Stimulated activated effector memory CD8-positive, alpha-beta T cell treated with anti-CD3 and anti-CD28 coated beads, Interleukin-12 subunit alpha, Interleukin-12 subunit beta, amount 100 ng/mL, for 72 hours (primary cell): ENCODE measurements around the gene RBM27.

ENCODE experiments used
- ATAC-seq: fragments of 150-1000 bp; cut with Tn5 transposase; 2 replicates; pipeline ENCODE4 v1.10.0; 2021
- DNase-seq, 2 donors: peaks; one replicate each; pipeline ENCODE4 v3.0.0; 2021 to 2022; ENCODE audit warnings: low spot score in 2 of 2
- H3K27ac Mint-ChIP-seq: one replicate; pipeline ENCODE4 v1.8.0; 2022; ENCODE audit warnings: mild to moderate bottlenecking, mixed read lengths
- H3K36me3 Mint-ChIP-seq: one replicate; pipeline ENCODE4 v1.8.0; 2022; ENCODE audit warnings: mild to moderate bottlenecking, mixed read lengths
- H3K4me1 Mint-ChIP-seq: one replicate; pipeline ENCODE4 v1.8.0; 2022; ENCODE audit warnings: mixed read lengths
- H3K4me3 Mint-ChIP-seq: one replicate; pipeline ENCODE4 v1.8.0; 2022; ENCODE audit warnings: mild to moderate bottlenecking, mixed read lengths
- H3K9me3 Mint-ChIP-seq: one replicate; pipeline ENCODE4 v1.8.0; 2022; ENCODE audit warnings: mixed read lengths

The RBM27 gene

DNA sequence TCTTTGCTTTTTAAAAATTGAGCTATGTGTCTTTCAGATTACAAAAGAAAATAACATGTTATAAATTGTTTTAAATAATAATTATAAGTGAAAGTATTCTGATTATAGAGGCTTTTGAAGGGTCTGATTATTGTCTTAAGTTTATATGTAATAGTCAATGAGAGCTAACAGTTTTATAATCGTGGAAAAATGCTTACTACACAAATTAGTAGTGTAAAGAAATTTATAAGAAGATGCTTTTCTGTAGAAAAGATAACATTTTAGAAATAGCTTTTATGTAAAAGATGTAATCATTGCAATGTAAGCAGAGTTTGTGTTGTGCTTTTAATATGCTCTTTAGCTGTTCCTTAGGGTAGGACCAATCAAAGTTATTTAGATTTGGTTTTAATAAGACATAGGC, 18.6 kb downstream of the RBM27 start:
- H3K4me3 Mint-ChIP-seq = no peak overlapping the region
- H3K9me3 Mint-ChIP-seq = no peaks in the 10 kb centered on the region
- no peak for DNase-seq
- H3K4me1 Mint-ChIP-seq = peaks cover 11% of the 10 kb centered on the region
- ATAC-seq = no peak
- H3K36me3 Mint-ChIP-seq = peaks cover 86% of the 10 kb centered on the region
- no peak overlapping the region for H3K27ac Mint-ChIP-seq

DNA sequence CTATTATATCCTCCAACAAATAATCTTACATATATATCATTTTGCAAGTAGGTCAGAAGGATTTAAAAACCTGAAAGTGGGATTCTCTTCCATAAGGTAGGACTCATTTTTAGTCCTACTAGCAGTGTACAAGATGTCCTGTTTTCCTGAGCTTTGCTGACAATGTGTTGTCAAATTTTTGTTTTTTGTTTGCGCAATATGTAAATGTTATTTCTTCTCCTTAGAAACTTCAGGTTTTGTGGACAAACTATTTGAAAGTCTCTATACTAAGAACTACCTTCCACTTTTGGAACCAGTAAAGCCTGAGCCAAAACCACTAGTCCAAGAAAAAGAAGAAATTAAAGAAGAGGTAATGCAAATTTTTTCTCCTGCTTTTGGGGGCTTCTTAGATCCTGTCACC, 19.8 kb downstream of the RBM27 start:
- ATAC-seq = no peak
- DNase-seq = no peak
- Mint-ChIP-seq H3K27ac (peak overlapping the region; percentile 23), H3K4me1 (peaks cover 10% of the 10 kb centered on the region), H3K4me3 (no peak overlapping the region), H3K36me3 (peaks cover 90% of the 10 kb centered on the region), H3K9me3 (no peaks in the 10 kb centered on the region)

DNA sequence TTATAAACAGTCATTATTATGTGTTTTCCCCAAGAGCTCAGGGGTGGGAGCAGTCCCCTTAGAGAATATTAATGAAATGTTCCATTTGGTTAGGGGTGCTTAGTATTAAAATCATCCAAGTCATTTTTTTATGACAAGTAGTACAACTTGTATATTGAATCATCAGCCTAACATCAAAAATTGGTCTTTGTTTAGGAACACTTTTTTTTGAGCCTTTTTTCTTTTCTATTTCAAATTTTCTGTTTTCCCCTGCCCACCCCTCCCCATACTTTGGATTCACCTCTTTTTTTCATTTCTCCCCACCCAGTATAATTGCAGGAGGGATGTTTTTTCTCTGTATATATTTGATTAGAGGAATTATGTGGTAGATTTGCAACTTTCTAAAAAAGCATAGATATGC, 25.8 kb downstream of the RBM27 start:
- no peak for ATAC-seq
- Mint-ChIP-seq H3K4me1 (no peaks in the 10 kb centered on the region), H3K4me3 (no peak overlapping the region), H3K9me3 (no peaks in the 10 kb centered on the region), H3K36me3 (peaks cover 100% of the 10 kb centered on the region), H3K27ac (peak overlapping the region; percentile 7)
- DNase-seq = no peak

DNA sequence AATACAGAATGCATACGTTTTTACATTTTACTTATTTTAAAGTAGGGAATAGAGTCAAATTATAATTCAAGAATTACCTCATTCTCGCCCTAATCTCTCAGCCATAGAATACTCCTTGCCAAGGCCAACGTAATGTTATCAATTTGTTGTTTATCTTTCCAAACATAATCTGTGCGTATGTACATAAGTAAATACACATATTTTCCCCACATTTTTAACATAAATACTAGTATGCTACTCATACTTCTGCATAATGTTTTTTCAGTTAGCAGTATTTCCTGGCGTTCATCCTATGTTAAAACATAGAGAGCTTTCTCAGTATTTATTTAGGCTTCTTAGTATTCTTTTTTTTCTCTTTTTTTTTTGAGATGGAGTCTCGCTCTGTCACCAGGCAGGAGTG, 28.8 kb downstream of the RBM27 start:
- no peaks in the 10 kb centered on the region for H3K9me3 Mint-ChIP-seq
- DNase-seq (no peak), ATAC-seq (no peak)
- H3K4me1 Mint-ChIP-seq = no peaks in the 10 kb centered on the region
- no peak overlapping the region for H3K4me3 Mint-ChIP-seq
- H3K36me3 Mint-ChIP-seq = peaks cover 100% of the 10 kb centered on the region
- no peak overlapping the region for H3K27ac Mint-ChIP-seq

DNA sequence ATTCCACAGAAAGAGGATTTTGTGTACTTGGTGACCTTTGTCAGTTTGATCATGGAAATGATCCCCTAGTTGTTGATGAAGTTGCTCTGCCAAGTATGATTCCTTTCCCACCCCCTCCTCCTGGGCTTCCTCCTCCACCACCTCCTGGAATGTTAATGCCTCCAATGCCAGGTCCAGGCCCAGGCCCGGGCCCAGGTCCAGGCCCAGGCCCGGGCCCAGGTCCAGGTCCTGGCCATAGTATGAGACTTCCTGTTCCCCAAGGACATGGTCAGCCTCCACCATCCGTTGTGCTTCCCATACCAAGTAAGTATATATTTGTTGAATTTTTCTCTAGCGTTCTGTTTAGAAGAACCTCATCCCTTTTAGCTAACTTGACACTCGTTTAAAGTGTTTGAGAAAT, 30.0 kb downstream of the RBM27 start:
- H3K4me3 Mint-ChIP-seq = no peak overlapping the region

DNA sequence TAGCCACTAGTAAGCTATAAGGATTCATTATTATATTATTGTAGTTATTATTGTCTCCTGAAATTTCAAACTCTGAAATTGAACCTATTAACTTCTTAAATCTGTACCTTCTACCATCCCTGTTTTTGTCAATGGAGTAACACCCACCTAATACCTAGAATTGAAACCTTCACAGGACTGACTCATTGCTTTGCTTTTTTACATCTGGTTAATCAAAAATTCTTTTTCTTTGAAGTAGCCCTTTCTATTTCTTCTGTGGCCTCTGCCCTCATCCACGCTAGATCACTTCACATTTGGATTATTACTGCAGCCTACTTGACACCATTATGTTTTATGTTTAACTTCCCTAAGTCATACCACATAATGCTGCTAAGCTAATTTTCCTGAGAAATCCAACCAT, 35.6 kb downstream of the RBM27 start:
- H3K4me1 Mint-ChIP-seq = peaks cover 15% of the 10 kb centered on the region
- H3K4me3 Mint-ChIP-seq = no peak overlapping the region
- H3K9me3 Mint-ChIP-seq = no peaks in the 10 kb centered on the region
- H3K36me3 Mint-ChIP-seq = peaks cover 97% of the 10 kb centered on the region
- ATAC-seq (peak; percentile 90), DNase-seq (no peak)
- H3K27ac Mint-ChIP-seq = peak overlapping the region; percentile 2

More for the DNA sequence above, 30.0 kb downstream of the RBM27 start:
- Mint-ChIP-seq H3K4me1 (no peaks in the 10 kb centered on the region), H3K36me3 (peaks cover 100% of the 10 kb centered on the region), H3K27ac (no peak overlapping the region), H3K9me3 (no peaks in the 10 kb centered on the region)
- ATAC-seq (no peak), DNase-seq (no peak)

DNA sequence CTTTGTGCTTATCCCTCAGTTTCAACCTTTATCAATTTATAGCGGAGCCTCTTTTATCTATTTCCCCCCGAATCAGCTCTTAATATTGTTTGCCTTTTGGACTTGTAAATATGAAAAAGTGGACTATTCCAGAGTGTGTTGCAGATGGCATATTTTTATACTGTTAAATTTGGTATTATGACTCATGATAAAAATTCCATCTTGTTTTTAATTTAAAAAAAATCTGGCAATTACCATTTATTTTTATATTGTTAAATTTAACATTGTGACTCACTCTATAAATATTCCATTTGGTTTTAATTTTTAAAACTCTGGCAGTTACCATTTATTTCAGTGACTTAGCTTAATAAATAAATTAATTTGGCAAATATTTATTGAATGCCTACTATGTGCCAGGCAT, 37.5 kb downstream of the RBM27 start:
- H3K4me3 Mint-ChIP-seq = no peak overlapping the region
- H3K27ac Mint-ChIP-seq = no peak overlapping the region
- DNase-seq (no peak), ATAC-seq (no peak)
- H3K4me1 Mint-ChIP-seq = peaks cover 18% of the 10 kb centered on the region
- H3K9me3 Mint-ChIP-seq = no peaks in the 10 kb centered on the region
- peaks cover 96% of the 10 kb centered on the region for H3K36me3 Mint-ChIP-seq

DNA sequence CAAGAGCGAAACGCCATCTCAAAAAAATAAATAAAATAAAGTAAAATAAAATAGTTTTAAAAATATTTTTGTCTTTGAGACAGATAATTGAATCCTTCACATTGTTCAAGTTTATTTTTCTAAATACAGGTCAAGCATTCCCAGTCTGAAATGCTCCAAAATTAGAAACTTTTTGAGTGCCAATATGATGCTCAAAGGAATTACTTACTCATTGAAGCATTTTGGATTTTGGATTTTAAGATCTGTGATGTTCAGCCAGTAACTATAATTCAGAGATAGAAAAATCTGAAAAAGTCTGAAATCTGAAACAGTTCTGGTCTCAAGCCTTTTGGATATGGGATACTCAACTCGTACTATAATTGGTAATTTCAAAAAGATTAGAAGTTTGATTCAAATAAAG, 39.8 kb downstream of the RBM27 start:
- H3K36me3 Mint-ChIP-seq = peaks cover 96% of the 10 kb centered on the region
- no peak overlapping the region for H3K4me3 Mint-ChIP-seq
- ATAC-seq = no peak
- no peak for DNase-seq
- no peak overlapping the region for H3K27ac Mint-ChIP-seq
- H3K9me3 Mint-ChIP-seq = no peaks in the 10 kb centered on the region
- H3K4me1 Mint-ChIP-seq = peaks cover 31% of the 10 kb centered on the region

DNA sequence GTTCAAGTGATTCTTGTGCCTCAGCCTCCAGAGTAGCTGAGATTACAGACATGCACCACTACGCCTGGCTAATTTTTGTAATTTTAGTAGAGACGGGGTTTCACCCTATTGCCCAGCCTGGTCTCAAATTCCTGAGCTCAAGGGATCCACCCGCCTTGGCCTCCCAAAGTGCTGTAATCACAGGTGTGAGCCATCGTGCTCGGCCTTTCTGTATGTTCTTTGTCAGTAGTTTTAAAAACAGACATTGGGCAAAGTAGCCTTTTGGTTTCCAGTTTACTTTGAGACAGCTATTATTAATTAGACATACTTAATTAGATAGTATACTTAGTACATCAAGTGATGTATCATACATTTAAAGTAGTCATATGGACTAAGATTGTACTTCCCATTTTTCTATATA, 45.2 kb downstream of the RBM27 start:
- H3K27ac Mint-ChIP-seq = no peak overlapping the region
- DNase-seq = no peak
- no peaks in the 10 kb centered on the region for H3K9me3 Mint-ChIP-seq
- H3K36me3 Mint-ChIP-seq = peaks cover 94% of the 10 kb centered on the region
- no peak for ATAC-seq
- H3K4me3 Mint-ChIP-seq = no peak overlapping the region
- peaks cover 19% of the 10 kb centered on the region for H3K4me1 Mint-ChIP-seq

DNA sequence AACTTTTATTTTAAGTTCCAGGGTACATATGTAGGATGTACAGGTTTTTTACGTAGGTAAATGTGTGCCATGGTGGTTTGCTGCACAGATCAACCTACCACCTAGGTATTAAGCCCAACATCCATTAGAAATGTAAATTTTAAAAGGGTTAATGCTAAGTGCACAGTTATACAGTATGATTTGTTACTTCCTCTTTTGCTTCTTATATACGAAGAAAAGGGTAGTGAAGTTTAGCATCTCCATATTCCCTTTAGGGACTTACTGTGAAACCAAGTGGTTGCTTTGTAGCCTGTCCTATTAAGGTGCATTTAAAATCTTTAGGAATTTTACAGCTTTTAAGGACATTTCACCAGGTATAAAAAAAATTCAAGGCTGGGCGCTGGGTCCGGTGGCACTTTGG, 46.4 kb downstream of the RBM27 start:
- Mint-ChIP-seq H3K9me3 (no peaks in the 10 kb centered on the region), H3K4me3 (no peak overlapping the region), H3K36me3 (peaks cover 94% of the 10 kb centered on the region), H3K4me1 (peaks cover 24% of the 10 kb centered on the region), H3K27ac (no peak overlapping the region)
- no peak for ATAC-seq
- no peak for DNase-seq
